NCI-H82 treated with DMSO at 0.1 percent for 48 hours (cell line): Measurements from ENCODE around the gene SIX4.

Source experiments
- DNase-seq: peaks from one replicate; lab custom pipeline; 2025; ENCODE audit not compliant: unreplicated experiment; lab: John Stamatoyannopoulos, UW

SIX4 gene

GRCh38 chr14:60722357-60723115, 1.6 kb downstream of the SIX4 start:
- DNase-seq, result no peak

- DNase-seq, result no peak
Measured at GRCh38 chr14:60722107-60722356, 2.1 kb downstream of the SIX4 start.

- no peak for DNase-seq
Measured at GRCh38 chr14:60721326-60722106, 2.6 kb downstream of the SIX4 start.

GRCh38 chr14:60720962-60721325, 3.2 kb downstream of the SIX4 start:
- no peak for DNase-seq

GRCh38 chr14:60720391-60720790, 3.8 kb downstream of the SIX4 start:
- no peak for DNase-seq

GRCh38 chr14:60713513-60713912, 10.6 kb downstream of the SIX4 start:
- no peak for DNase-seq

- no peak for DNase-seq
Measured at GRCh38 chr14:60710494-60710893, 13.7 kb downstream of the SIX4 start.

GRCh38 chr14:60707858-60708257, 16.3 kb downstream of the SIX4 start:
- no peak for DNase-seq

- no peak for DNase-seq
Measured at GRCh38 chr14:60705100-60705499, 19.1 kb downstream of the SIX4 start.

GRCh38 chr14:60700598-60700997, 23.6 kb downstream of the SIX4 start:
- DNase-seq, result no peak

GRCh38 chr14:60695327-60695726, 28.8 kb downstream of the SIX4 start:
- DNase-seq, result no peak

GRCh38 chr14:60691383-60692113, 32.6 kb downstream of the SIX4 start:
- no peak for DNase-seq

GRCh38 chr14:60686865-60687264, 37.3 kb downstream of the SIX4 start:
- no peak for DNase-seq

- DNase-seq, result no peak
Measured at GRCh38 chr14:60684203-60684602, 39.9 kb downstream of the SIX4 start.

GRCh38 chr14:60681271-60681670, 42.9 kb downstream of the SIX4 start:
- no peak for DNase-seq

- DNase-seq, result no peak
Measured at GRCh38 chr14:60680511-60680910, 43.6 kb downstream of the SIX4 start.

GRCh38 chr14:60679566-60680258, 44.4 kb downstream of the SIX4 start:
- no peak for DNase-seq

GRCh38 chr14:60677701-60678100, 46.5 kb downstream of the SIX4 start:
- DNase-seq, result no peak

- no peak for DNase-seq
Measured at GRCh38 chr14:60670989-60671388, 53.2 kb downstream of the SIX4 start.

GRCh38 chr14:60668431-60669112, 55.6 kb downstream of the SIX4 start:
- no peak for DNase-seq

- no peak for DNase-seq
Measured at GRCh38 chr14:60665177-60665550, 59.0 kb downstream of the SIX4 start.
